ENCODE data around the gene C4B.

GRCh38 chr6:31972709-31973350 is 41.8 kb upstream of the C4B start:
- no peak for TF ChIP-seq POLR2A (IDR thresholded peaks at IDR 0.05)
- TF ChIP-seq POLR2AphosphoS5 (IDR thresholded peaks at IDR 0.05; ENCODE audit: insufficient read depth in 1 of 2, low read depth in 1 of 2), result no peak

Measured in vagina (tissue), 2 donors.